IMR-90 (cell line): ENCODE data around the gene HIVEP3. TPM values are rescaled to one million over a fixed set of nuclear protein-coding genes. Genes with fewer than 3 reads are reported as not detected.

Experiments
- ATAC-seq: fragments of 200-7000 bp; cut with Tn5 transposase; 2 replicates; pipeline ENCODE4 v1.9.1; 2020; ENCODE audit warnings: low read depth, mild to moderate bottlenecking, moderate library complexity
- BruUV-seq: library from RNA; stranded (reverse); fragments of 400-500 nt; replicated peaks from 2 replicates; lab custom pipeline; 2021; lab: Mats Ljungman, UMichigan
- CTCF ChIA-PET: fragments of 300-600 bp; formaldehyde crosslinking; extraction: SDS; loops from one replicate; lab custom pipeline; 2021; ENCODE audit warnings: antibody characterized with exemption; lab: Yijun Ruan, JAX
- POLR2A ChIA-PET: fragments of 300-600 bp; sonication (Branson Sonifier 250); formaldehyde crosslinking; loops from one replicate; lab custom pipeline; 2022; ENCODE audit warnings: antibody characterized with exemption; ENCODE audit not compliant: unreplicated experiment; lab: Charles Lee
- DNase-seq: peaks from one replicate; pipeline ENCODE4 v3.0.0; 2013
- H2AFZ ChIP-seq: replicated peaks from 2 replicates; pipeline ENCODE3; 2013; ENCODE audit warnings: low read length, mild to moderate bottlenecking; ENCODE audit not compliant: poor library complexity
- H2AK5ac ChIP-seq: 2 replicates; pipeline ENCODE4 v1.6.1; 2013; ENCODE audit warnings: low read depth, low read length, inconsistent platforms
- H2AK9ac ChIP-seq: replicated peaks from 2 replicates; pipeline ENCODE3; 2013; ENCODE audit warnings: mild to moderate bottlenecking, low read depth, low read length, moderate library complexity; ENCODE audit not compliant: poor library complexity
- H2BK120ac ChIP-seq: 2 replicates; pipeline ENCODE4 v1.6.1; 2013; ENCODE audit warnings: low read depth, low read length, inconsistent platforms
- H2BK15ac ChIP-seq: 3 replicates; pipeline ENCODE4 v1.6.1; 2013; ENCODE audit warnings: low read depth, low read length, inconsistent platforms
- H2BK20ac ChIP-seq: 2 replicates; pipeline ENCODE4 v1.6.1; 2013; ENCODE audit warnings: low read depth, mild to moderate bottlenecking, inconsistent platforms, low read length, moderate library complexity
- H2BK5ac ChIP-seq: 2 replicates; pipeline ENCODE4 v1.6.1; 2013; ENCODE audit warnings: mild to moderate bottlenecking, low read depth, low read length, inconsistent platforms; ENCODE audit not compliant: poor library complexity, severe bottlenecking
- H3K14ac ChIP-seq: replicated peaks from 2 replicates; pipeline ENCODE4 v1.6.1; 2013; ENCODE audit warnings: low read depth, low read length, inconsistent platforms
- H3K18ac ChIP-seq: 2 replicates; pipeline ENCODE4 v1.6.1; 2013; ENCODE audit warnings: low read depth, low read length, control low read depth
- H3K23ac ChIP-seq: 2 replicates; pipeline ENCODE4 v1.6.1; 2013; ENCODE audit warnings: low read depth, low read length, inconsistent platforms
- H3K27ac ChIP-seq: 2 replicates; pipeline ENCODE4 v1.5.1; 2013; ENCODE audit warnings: mild to moderate bottlenecking, control low read depth, low read length; ENCODE audit not compliant: insufficient read depth
- H3K27me3 ChIP-seq: 2 replicates; pipeline ENCODE4 v1.6.1; 2013; ENCODE audit warnings: low read length; ENCODE audit not compliant: control insufficient read depth, insufficient read depth
- H3K36me3 ChIP-seq: 2 replicates; pipeline ENCODE4 v1.6.1; 2013; ENCODE audit warnings: low read length, mixed read lengths; ENCODE audit not compliant: control insufficient read depth, insufficient read depth
- H3K4ac ChIP-seq: 2 replicates; pipeline ENCODE4 v1.6.1; 2013; ENCODE audit warnings: low read depth, low read length, inconsistent platforms
- H3K4me1 ChIP-seq: 2 replicates; pipeline ENCODE4 v1.6.1; 2013; ENCODE audit warnings: low read length, mixed read lengths; ENCODE audit not compliant: control insufficient read depth, insufficient read depth
- H3K4me2 ChIP-seq: 2 replicates; pipeline ENCODE4 v1.6.1; 2013; ENCODE audit warnings: low read depth, mild to moderate bottlenecking, control low read depth, low read length, moderate library complexity
- H3K4me3 ChIP-seq: 2 replicates; pipeline ENCODE4 v1.5.1; 2013; ENCODE audit warnings: low read depth, mild to moderate bottlenecking, control low read depth, low read length, moderate library complexity; ENCODE audit not compliant: insufficient read depth
- H3K56ac ChIP-seq: 2 replicates; pipeline ENCODE4 v1.6.1; 2013; ENCODE audit warnings: low read length, inconsistent platforms; ENCODE audit not compliant: insufficient read depth; ENCODE audit errors: extremely low read depth
- H3K79me1 ChIP-seq, 2 experiments: 2 replicates each; pipeline ENCODE4 v1.6.1; 2013; ENCODE audit warnings: low read length in 2 of 2, inconsistent platforms in 1 of 2, low read depth in 1 of 2
- H3K9ac ChIP-seq: 2 replicates; pipeline ENCODE4 v1.6.1; 2013; ENCODE audit warnings: low read depth, low read length, control low read depth
- H3K9me1 ChIP-seq: 2 replicates; pipeline ENCODE4 v1.6.1; 2013; ENCODE audit warnings: low read length, inconsistent platforms; ENCODE audit not compliant: insufficient read depth
- H3K9me3 ChIP-seq: 2 replicates; pipeline ENCODE4 v1.6.1; 2013; ENCODE audit warnings: low read length; ENCODE audit not compliant: control insufficient read depth, insufficient read depth
- H4K20me1 ChIP-seq: 2 replicates; pipeline ENCODE4 v1.6.1; 2013; ENCODE audit warnings: low read length, inconsistent platforms; ENCODE audit not compliant: insufficient read depth
- H4K5ac ChIP-seq: 2 replicates; pipeline ENCODE4 v1.6.1; 2013; ENCODE audit warnings: mild to moderate bottlenecking, low read depth, low read length, control low read depth
- H4K8ac ChIP-seq, 2 experiments: 2 replicates each; pipeline ENCODE4 v1.6.1; 2013; ENCODE audit warnings: low read depth in 2 of 2, low read length in 2 of 2, control low read depth in 1 of 2, inconsistent platforms in 1 of 2
- H4K91ac ChIP-seq: 2 replicates; pipeline ENCODE4 v1.6.1; 2013; ENCODE audit warnings: low read depth, low read length, inconsistent platforms; ENCODE audit not compliant: insufficient read depth
- BHLHE40 ChIP-seq: fragments of 150-350 bp; IDR thresholded peaks from 2 replicates; pipeline ENCODE4 v1.6.1; 2016; ENCODE audit warnings: mild to moderate bottlenecking, low read depth, low read length
- CHD1 ChIP-seq: IDR thresholded peaks from 2 replicates; pipeline ENCODE4 v1.6.1; 2012; ENCODE audit warnings: low read depth, low read length, improper control_type of control experiment
- MAFK ChIP-seq: IDR thresholded peaks from 2 replicates; pipeline ENCODE4 v1.6.1; 2012; ENCODE audit warnings: low read depth, low read length, improper control_type of control experiment
- MAZ ChIP-seq: IDR thresholded peaks from 2 replicates; pipeline ENCODE4 v1.6.1; 2012; ENCODE audit warnings: low read depth, mild to moderate bottlenecking, low read length, improper control_type of control experiment, moderate library complexity, borderline replicate concordance
- MXI1 ChIP-seq: IDR thresholded peaks from 2 replicates; pipeline ENCODE4 v1.6.1; 2012; ENCODE audit warnings: low read depth, mild to moderate bottlenecking, low read length, moderate library complexity, borderline replicate concordance
- NFE2L2 ChIP-seq: fragments of 150-350 bp; IDR thresholded peaks from 2 replicates; pipeline ENCODE4 v1.6.1; 2016; ENCODE audit warnings: low read depth, mild to moderate bottlenecking, low read length
- POLR2A ChIP-seq: IDR thresholded peaks from 2 replicates; pipeline ENCODE4 v1.6.1; 2012; ENCODE audit warnings: mild to moderate bottlenecking, low read depth, low read length
- RCOR1 ChIP-seq: IDR thresholded peaks from 2 replicates; pipeline ENCODE4 v1.6.1; 2012; ENCODE audit warnings: mild to moderate bottlenecking, low read length, improper control_type of control experiment; ENCODE audit not compliant: insufficient replicate concordance
- WGBS, 2 experiments: methylation state at CpG; one replicate each; pipeline versions ENCODE4 v1.1.5 to v1.1.7; 2013; ENCODE audit warnings: missing lambda C conversion rate in 2 of 2; ENCODE audit not compliant: insufficient read length in 1 of 2; ENCODE audit errors: extremely low coverage in 2 of 2; 5-methylcytosine and 5-hydroxymethylcytosine counted together
- dilution Hi-C: fragments of 300-500 bp; cut with HindIII; formaldehyde crosslinking; loops from one replicate; pipeline ENCODE4 v1.14.3; 2018; ENCODE audit warnings: low sequenced_read_pairs; ENCODE audit not compliant: unreplicated experiment
- in situ Hi-C: fragments of 300-500 bp; cut with MboI; formaldehyde crosslinking; loops from 3 replicates; pipeline ENCODE4 v1.14.3; 2019; ENCODE audit warnings: low sequenced_read_pairs, inconsistent platforms, mixed read lengths
- intact Hi-C: fragments of 100-400 bp; cut with micrococcal nuclease; formaldehyde crosslinking; loops from 2 replicates; pipeline ENCODE4 v1.10.0; 2022
- polyA plus RNA-seq, 3 experiments: library from polyadenylated mRNA; depleted of rRNA; stranded (reverse); fragments of >200 nt; gene quantifications; 2 replicates each; pipeline ENCODE4 v1.2.3, GENCODE V29; 2012; ENCODE audit warnings: low replicate concordance in 1 of 3
- total RNA-seq: library from RNA; depleted of rRNA; stranded (reverse); fragments of >200 nt; gene quantifications from 2 replicates; pipeline ENCODE4 v1.2.3, GENCODE V29; 2012

The HIVEP3 gene
- total and polyA plus RNA-seq, 2 of the 4 experiments (the other 2 are of a cell fraction), result 1.4 to 4.0 TPM

DNA sequence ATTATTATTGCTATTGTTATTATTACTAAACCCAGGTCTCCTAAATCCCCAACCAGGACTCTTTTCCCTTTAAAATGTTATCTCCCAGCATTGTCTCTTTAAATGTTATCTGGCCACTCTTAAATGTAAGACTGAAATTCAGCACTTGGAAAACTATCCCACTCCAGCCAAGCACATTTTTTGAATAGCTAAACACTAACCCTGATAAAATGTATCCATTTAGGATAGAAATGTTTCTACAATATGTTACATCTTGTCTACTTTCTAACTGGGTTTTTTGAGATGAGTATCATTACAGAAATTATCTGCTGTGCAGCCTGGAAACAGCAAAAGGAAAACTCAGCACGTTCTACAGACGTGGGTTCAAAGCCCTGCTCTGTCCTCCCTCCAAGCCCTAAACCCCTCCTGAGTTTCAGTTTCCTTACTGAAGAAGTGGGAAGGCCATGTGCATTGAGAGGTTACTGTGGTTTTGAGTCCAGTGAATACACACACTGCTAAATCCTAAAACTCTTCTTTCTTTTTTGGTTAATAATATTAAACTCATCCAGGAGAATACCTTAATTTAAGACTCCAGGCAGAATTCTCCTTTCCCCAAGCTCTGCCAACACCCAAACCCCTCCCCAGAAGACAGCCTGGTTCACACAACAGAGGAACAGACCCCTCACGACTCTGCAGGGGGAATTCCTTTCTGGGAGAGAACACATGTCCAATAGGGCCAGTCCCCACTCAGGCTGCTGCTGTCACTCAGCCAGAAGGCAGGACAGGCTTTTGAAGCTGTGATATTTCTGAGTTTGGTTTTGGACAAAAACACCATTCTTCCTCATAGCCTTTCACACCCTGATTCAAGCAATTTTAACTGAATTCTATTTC lies 41.9 kb downstream of the HIVEP3 start:
- H3K4ac ChIP-seq, result peak overlapping the region; percentile 53
- no peaks in the 10 kb centered on the region for H3K9me3 ChIP-seq
- peak overlapping the region; percentile 58 for H2AFZ ChIP-seq
- dilution Hi-C loops (no loop called here), in situ Hi-C loops (no loop called here), intact Hi-C loops (no loop called here)
- no TSS peak for BruUV-seq
- peak overlapping the region; percentile 83; the same call in 1 of the 2 replicates for H3K27ac ChIP-seq
- H3K9me1 ChIP-seq, result no peaks in the 10 kb centered on the region
- no CpG with 5 or more reads among the region's 3 CpGs for WGBS, 2 experiments
- peak; percentile 58 for DNase-seq
- no peaks in the 10 kb centered on the region for H4K20me1 ChIP-seq
- H3K18ac ChIP-seq, result peak overlapping the region; percentile 79
- H2BK5ac ChIP-seq, result peak overlapping the region; percentile 71
- peak overlapping the region; percentile 79; the same call in 1 of the 2 replicates for H2AK5ac ChIP-seq
- H3K56ac ChIP-seq, result peak overlapping the region; percentile 39; the same call in 1 of the 2 replicates
- H3K14ac ChIP-seq, result peak overlapping the region; percentile 21; the same call in 1 of the 2 replicates
- peak overlapping the region; percentile 66; the same call in 1 of the 3 replicates for H2BK15ac ChIP-seq
- peak overlapping the region; percentile 96 for H3K4me2 ChIP-seq
- H2AK9ac ChIP-seq, result peak overlapping the region; percentile 35
- peak overlapping the region; percentile 21; the same call in 1 of the 2 replicates for H3K4me3 ChIP-seq
- peak overlapping the region; percentile 57 for H2BK120ac ChIP-seq
- peak overlapping the region; percentile 13; the same call in 1 of the 2 replicates for H2BK20ac ChIP-seq
- peak overlapping the region; percentile 82 for H3K9ac ChIP-seq
- H3K23ac ChIP-seq, result no peak overlapping the region
- peaks cover 3% of the 10 kb centered on the region for H3K4me1 ChIP-seq
- peak; percentile 88 for ATAC-seq
- ChIA-PET CTCF (interaction anchor here (0.5 to 1.0 kb wide), 3 partner anchors 9 to 349 kb away, joined by 3 to 4 read pairs (median 3); no protein-coding TSS in a partner anchor), POLR2A (no interaction called here)
- peak overlapping the region; percentile 46 to 65 for H4K8ac ChIP-seq
- no peaks in the 10 kb centered on the region; a peak in 1 of 4 replicates for H3K79me1 ChIP-seq
- peak overlapping the region; percentile 53 for H4K91ac ChIP-seq
- H3K36me3 ChIP-seq, result no peaks in the 10 kb centered on the region
- 0 out of 2 replicates have a peak, but pooled peaks cover 1% of the 10 kb centered on the region for H3K27me3 ChIP-seq
- TF ChIP-seq BHLHE40 (no peak), POLR2A (no peak), NFE2L2 (no peak), MAZ (no peak), CHD1 (no peak), MAFK (0 out of 2 replicates have a peak, but pooled peaks have one; percentile 17), RCOR1 (no peak), MXI1 (no peak)
- peak overlapping the region; percentile 55 for H4K5ac ChIP-seq
